C4-2B (cell line): Measurements from ENCODE around the gene FAM8A1.

ENCODE experiments used
- CTCF ChIP-seq: fragments of 450-650 bp; conservative IDR thresholded peaks from 2 replicates; pipeline ENCODE4 v1.5.1; 2017; ENCODE audit warnings: mild to moderate bottlenecking
- ZFX ChIP-seq: fragments of 450-650 bp; IDR thresholded peaks from 2 replicates; pipeline ENCODE4 v1.6.1; 2017

GRCh38 chr6:17629824-17630510, 29.9 kb downstream of the FAM8A1 start:
- TF ChIP-seq CTCF (no peak), ZFX (no peak)
